Liver (tissue), 9 donors: Measurements from ENCODE around the gene MRC2. TPM values are rescaled to one million over a fixed set of nuclear protein-coding genes. Genes with fewer than 3 reads are reported as not detected.

ENCODE experiments used
- DNase-seq: peaks from one replicate; pipeline ENCODE4 v3.0.0-alpha.2; 2017; ENCODE audit warnings: low spot score
- H3K27ac ChIP-seq, 2 donors: one replicate each; pipeline ENCODE4 v1.7.0; 2013; ENCODE audit warnings: inconsistent platforms in 2 of 2, low read length in 2 of 2, control low read depth in 1 of 2, low read depth in 1 of 2, mild to moderate bottlenecking in 1 of 2
- H3K27me3 ChIP-seq, 4 donors: one replicate each; pipeline versions ENCODE4 v1.6.1 to v1.7.0; 2013; ENCODE audit warnings: low read length in 3 of 4, inconsistent platforms in 1 of 4, mild to moderate bottlenecking in 1 of 4, moderate library complexity in 1 of 4; ENCODE audit not compliant: control insufficient read depth in 4 of 4, insufficient read depth in 4 of 4
- H3K36me3 ChIP-seq, 4 donors: one replicate each; pipeline versions ENCODE4 v1.6.1 to v1.7.0; 2013; ENCODE audit warnings: low read length in 3 of 4, mild to moderate bottlenecking in 3 of 4, low read depth in 1 of 4, moderate library complexity in 1 of 4; ENCODE audit not compliant: control insufficient read depth in 4 of 4, insufficient read depth in 3 of 4
- H3K4me1 ChIP-seq, 4 donors: one replicate each; pipeline versions ENCODE4 v1.6.1 to v1.7.0; 2013; ENCODE audit warnings: low read length in 3 of 4, mild to moderate bottlenecking in 3 of 4, moderate library complexity in 1 of 4; ENCODE audit not compliant: control insufficient read depth in 4 of 4, insufficient read depth in 4 of 4
- H3K4me3 ChIP-seq, 3 donors: one replicate each; pipeline versions ENCODE4 v1.6.1 to v1.7.0; 2013; ENCODE audit warnings: low read length in 3 of 3, control low read depth in 1 of 3, low read depth in 1 of 3, mild to moderate bottlenecking in 1 of 3
- H3K9ac ChIP-seq, 2 donors: one replicate each; pipeline ENCODE4 v1.7.0; 2013; ENCODE audit warnings: low read length in 2 of 2, mild to moderate bottlenecking in 2 of 2, moderate library complexity in 2 of 2, control low read depth in 1 of 2, low read depth in 1 of 2
- H3K9me3 ChIP-seq, 4 donors: one replicate each; pipeline versions ENCODE4 v1.6.1 to v1.7.0; 2013; ENCODE audit warnings: low read length in 3 of 4; ENCODE audit not compliant: control insufficient read depth in 4 of 4
- ATF3 ChIP-seq: IDR thresholded peaks from 2 replicates; pipeline ENCODE4 v1.6.1; 2016; ENCODE audit warnings: antibody characterized with exemption
- CTCF ChIP-seq: fragments of 150-350 bp; IDR thresholded peaks from 2 replicates; pipeline ENCODE4 v1.5.1; 2017; ENCODE audit warnings: improper control_type of control experiment, low read depth, low read length; ENCODE audit not compliant: missing input control
- EGR1 ChIP-seq, 2 donors: IDR thresholded peaks; 2 replicates each; pipeline ENCODE4 v1.6.1; 2016 to 2018; ENCODE audit warnings: antibody characterized with exemption in 2 of 2, low read depth in 2 of 2
- FOXA1 ChIP-seq: IDR thresholded peaks from 2 replicates; pipeline ENCODE4 v1.6.1; 2016; ENCODE audit warnings: antibody characterized with exemption
- FOXA2 ChIP-seq: IDR thresholded peaks from 2 replicates; pipeline ENCODE4 v1.6.1; 2016; ENCODE audit warnings: antibody characterized with exemption
- GABPA ChIP-seq, 2 donors: IDR thresholded peaks in 1 of 2; conservative IDR thresholded peaks in 1 of 2; 2 replicates each; pipeline ENCODE4 v1.6.1; 2016; ENCODE audit warnings: antibody characterized with exemption in 2 of 2, mild to moderate bottlenecking in 1 of 2, moderate library complexity in 1 of 2
- HNF4A ChIP-seq, 2 donors: conservative IDR thresholded peaks; 2 replicates each; pipeline ENCODE4 v1.6.1; 2016; ENCODE audit warnings: antibody characterized with exemption in 2 of 2, mild to moderate bottlenecking in 2 of 2
- HNF4G ChIP-seq: IDR thresholded peaks from 2 replicates; pipeline ENCODE4 v1.6.1; 2016; ENCODE audit warnings: antibody characterized with exemption
- JUND ChIP-seq, 2 donors: IDR thresholded peaks; 2 replicates each; pipeline ENCODE4 v1.6.1; 2016; ENCODE audit warnings: antibody characterized with exemption in 2 of 2
- MAX ChIP-seq: IDR thresholded peaks from 2 replicates; pipeline ENCODE4 v1.6.1; 2016; ENCODE audit warnings: antibody characterized with exemption
- NR2F2 ChIP-seq: IDR thresholded peaks from 2 replicates; pipeline ENCODE4 v1.6.1; 2016; ENCODE audit warnings: antibody characterized with exemption
- RAD21 ChIP-seq, 2 donors: IDR thresholded peaks; 2 replicates each; pipeline ENCODE4 v1.6.1; 2016; ENCODE audit warnings: antibody characterized with exemption in 2 of 2, mild to moderate bottlenecking in 2 of 2
- REST ChIP-seq: IDR thresholded peaks from 2 replicates; pipeline ENCODE4 v1.6.1; 2016; ENCODE audit warnings: antibody characterized with exemption, mild to moderate bottlenecking
- RXRA ChIP-seq, 2 donors: IDR thresholded peaks; 2 replicates each; pipeline ENCODE4 v1.6.1; 2017 to 2018; ENCODE audit warnings: antibody characterized with exemption in 2 of 2, mild to moderate bottlenecking in 1 of 2
- SP1 ChIP-seq: IDR thresholded peaks from 2 replicates; pipeline ENCODE4 v1.6.1; 2018; ENCODE audit warnings: antibody characterized with exemption, mild to moderate bottlenecking
- TAF1 ChIP-seq: conservative IDR thresholded peaks from 2 replicates; pipeline ENCODE4 v1.6.1; 2016; ENCODE audit warnings: antibody characterized with exemption, mild to moderate bottlenecking
- YY1 ChIP-seq: IDR thresholded peaks from 2 replicates; pipeline ENCODE4 v1.6.1; 2016; ENCODE audit warnings: antibody characterized with exemption, mild to moderate bottlenecking
- ZBTB33 ChIP-seq: IDR thresholded peaks from 2 replicates; pipeline ENCODE4 v1.6.1; 2016; ENCODE audit warnings: antibody characterized with exemption
- WGBS: extraction: QIAGEN DNeasy Blood & Tissue Kit; methylation state at CpG from one replicate; pipeline ENCODE4 v1.1.7; 2013; 5-methylcytosine and 5-hydroxymethylcytosine counted together
- polyA plus RNA-seq, 2 donors: library from polyadenylated mRNA; stranded (reverse) in 1 of 2; unstranded in 1 of 2; fragments of 200-250 nt in 1 of 2; fragments of >200 nt in 1 of 2; fragmentation: Nextera tagmentation in 1 of 2; extraction: Ambion mirVana in 1 of 2; gene quantifications; one replicate each; pipeline versions ENCODE4 v1.2.1 to v1.2.3, GENCODE V29; 2013 to 2015
- total RNA-seq, 2 donors: library from RNA; depleted of rRNA; stranded (reverse); fragments of >200 nt; gene quantifications; one replicate each; pipeline ENCODE4 v1.2.3, GENCODE V29; 2014
- donor health status: healthy.
- donor health status: healthy.
- donor health status: healthy.
- donor health status: healthy.
- donor health status: healthy.

MRC2 gene
- total and polyA plus RNA-seq, 4 donors: 0.49 to 81.1 (median 2.8) TPM

GRCh38 chr17:62714016-62714777 lies 86.7 kb downstream of the MRC2 start:
- TF ChIP-seq RXRA (IDR thresholded peaks at IDR 0.05) (no peak), JUND (IDR thresholded peaks at IDR 0.05) (no peak), EGR1 (IDR thresholded peaks at IDR 0.05; ENCODE audit: low read depth in 2 of 2) (no peak), ZBTB33 (no peak), SP1 (no peak), CTCF (no peak), FOXA2 (no peak), HNF4G (no peak), TAF1 (no peak), RAD21 (IDR thresholded peaks at IDR 0.05) (no peak), YY1 (no peak), REST (no peak), GABPA (IDR thresholded peaks at IDR 0.05 in 1 of 2, conservative IDR thresholded peaks at IDR 0.05 in 1 of 2) (no peak), NR2F2 (no peak), MAX (no peak), ATF3 (no peak), HNF4A (conservative IDR thresholded peaks at IDR 0.05) (no peak), FOXA1 (no peak)
- Histone ChIP-seq H3K9me3 (no peaks in the 10 kb centered on the region), H3K9ac (no peak overlapping the region), H3K36me3 (no peaks in the 10 kb centered on the region), H3K27ac (no peak overlapping the region), H3K4me3 (no peak overlapping the region), H3K4me1 (no peaks in the 10 kb centered on the region), H3K27me3 (peaks cover 0 to 4% (median 0%) of the 10 kb centered on the region in 4 donors)
- no peak for DNase-seq
- 93% methylated on average over 8 of the region's 8 CpGs for WGBS
